Esophagus muscularis mucosa (tissue), 4 donors: ENCODE results near the gene PRR12. TPM values are rescaled to one million over a fixed set of nuclear protein-coding genes. Genes with fewer than 3 reads are reported as not detected.

Experiments
- DNase-seq: peaks from one replicate; pipeline ENCODE4 v3.0.0-alpha.2; 2017; ENCODE audit errors: extremely low spot score
- H3K27ac ChIP-seq, 4 donors: fragments of 200-600 bp; sonication (generic); replicated peaks in 1 of 4; 1 replicate in 3 of 4; 2 replicates in 1 of 4; pipeline ENCODE4 v1.5.1; 2016 to 2019; ENCODE audit warnings: mild to moderate bottlenecking in 1 of 4
- H3K27me3 ChIP-seq, 4 donors: fragments of 200-600 bp; sonication (generic); one replicate each; pipeline versions ENCODE4 v1.5.1 to v1.6.0; 2016 to 2019
- H3K36me3 ChIP-seq, 4 donors: fragments of 200-600 bp; sonication (generic); one replicate each; pipeline ENCODE4 v1.5.1; 2016 to 2019
- H3K4me1 ChIP-seq, 4 donors: fragments of 200-600 bp; sonication (generic); one replicate each; pipeline ENCODE4 v1.5.1; 2016 to 2019
- H3K4me3 ChIP-seq, 4 donors: fragments of 200-600 bp; sonication (generic); 1 replicate in 2 of 4; 2 replicates in 2 of 4; pipeline ENCODE4 v1.5.1; 2016 to 2019; ENCODE audit warnings: mild to moderate bottlenecking in 4 of 4, moderate library complexity in 1 of 4
- H3K9me3 ChIP-seq, 4 donors: fragments of 200-600 bp; sonication (generic); 1 replicate in 3 of 4; 2 replicates in 1 of 4; pipeline ENCODE4 v1.5.1; 2016 to 2019
- CTCF ChIP-seq, 3 experiments: fragments of 200-600 bp in 2 of 3; fragments of 450-650 bp in 1 of 3; sonication (generic) in 2 of 3; IDR thresholded peaks; one replicate each; pipeline ENCODE4 v1.5.1; 2017 to 2019; ENCODE audit warnings: antibody characterized with exemption in 3 of 3, mild to moderate bottlenecking in 2 of 3, moderate library complexity in 1 of 3
- EP300 ChIP-seq: sonication (generic); formaldehyde crosslinking; IDR thresholded peaks from one replicate; pipeline ENCODE4 v1.6.1; 2017; ENCODE audit warnings: antibody characterized with exemption
- POLR2A ChIP-seq: fragments of 450-650 bp; IDR thresholded peaks from one replicate; pipeline ENCODE4 v1.6.1; 2017; ENCODE audit warnings: antibody characterized with exemption, moderate library complexity, mild to moderate bottlenecking, low read depth
- POLR2AphosphoS5 ChIP-seq, 2 donors: sonication (generic); formaldehyde crosslinking; IDR thresholded peaks; one replicate each; pipeline ENCODE4 v1.6.1; 2017; ENCODE audit warnings: antibody characterized with exemption in 2 of 2
- WGBS: methylation state at CpG from one replicate; pipeline ENCODE4 v1.1.5; 2018; 5-methylcytosine and 5-hydroxymethylcytosine counted together
- intact Hi-C: fragments of 100-400 bp; cut with DNase I; formaldehyde crosslinking; loops from one replicate; pipeline ENCODE4 v1.15.1; 2023
- total RNA-seq, 4 donors: library from RNA; depleted of rRNA; stranded (reverse); fragments of >200 nt; gene quantifications; one replicate each; pipeline versions ENCODE4 v1.1.0 to v1.2.1, GENCODE V29; 2016

Gene PRR12
- total RNA-seq, 4 donors from 2014 or later = 9.4 to 29.1 (median 16.3) TPM

- WGBS = 5% methylated on average over 12 of the region's 31 CpGs
- TF ChIP-seq POLR2A (peak; percentile 54), EP300 (no peak), CTCF (IDR thresholded peaks at IDR 0.05) (no peak)
- Histone ChIP-seq H3K9me3 (no peaks in the 10 kb centered on the region), H3K27me3 (no peaks in the 10 kb centered on the region), H3K4me3 (peak overlapping the region; percentile 69 to 97 (median 76)), H3K27ac (peak overlapping the region; percentile 98 to 100 (median 98)), H3K36me3 (peaks cover 4 to 26% (median 25%) of the 10 kb centered on the region in 4 donors), H3K4me1 (peaks cover 58 to 77% (median 73%) of the 10 kb centered on the region in 4 donors)
- no peak for DNase-seq
- intact Hi-C loops = loop anchor here (2.0 to 5.0 kb wide), 2 partner anchors 38 to 47 kb away; partner anchors contain the start of gene PRMT1
Observed at GRCh38 chr19:49639401-49640112, 48.6 kb downstream of the PRR12 start.

GRCh38 chr19:49640113-49640898, 49.3 kb downstream of the PRR12 start, which contains the start of gene RRAS:
RRAS (minus strand) TSS chr19:49640143; CDS start chr19:49640098, 45 bp downstream.
- Histone ChIP-seq H3K9me3 (no peaks in the 10 kb centered on the region), H3K4me3 (peak within 1 kb of the TSS; percentile 69 to 97 (median 83)), H3K27ac (peak within 1 kb of the TSS; percentile 98 to 100 (median 98)), H3K27me3 (no peaks in the 10 kb centered on the region), H3K36me3 (peaks cover 0 to 26% (median 23%) of the 10 kb centered on the region in 4 donors), H3K4me1 (peaks cover 59 to 80% (median 79%) of the 10 kb centered on the region in 4 donors)
- TF ChIP-seq POLR2AphosphoS5 (IDR thresholded peaks at IDR 0.05) (peak; percentile 95 to 99), CTCF (IDR thresholded peaks at IDR 0.05) (no peak), POLR2A (no peak), EP300 (peak; percentile 53)
- WGBS = 0% methylated on average over 26 of the region's 51 CpGs
- intact Hi-C loops = loop anchor here (5.0 kb wide), 1 partner anchor 37 kb away; the partner anchor contains the start of gene PRMT1
- peak; percentile 100 for DNase-seq

GRCh38 chr19:49641688-49642491, 50.9 kb downstream of the PRR12 start, which contains the start of gene SCAF1:
SCAF1 (plus strand) TSS chr19:49642209; CDS start chr19:49645027, 2,818 bp downstream.
- peaks cover 46 to 73% (median 69%) of the 10 kb centered on the region in 4 donors for H3K4me1 ChIP-seq
- intact Hi-C loops = loop anchor here (2.0 to 5.0 kb wide), 2 partner anchors 23 to 35 kb away; partner anchors contain the start of genes BCL2L12, IRF3 and PRMT1
- peak; percentile 100 for DNase-seq

More at GRCh38 chr19:49641688-49642491, 50.9 kb downstream of the PRR12 start, which contains the start of gene SCAF1:
- WGBS = 2% methylated on average over 36 of the region's 87 CpGs
- H3K27ac ChIP-seq = peak within 1 kb of the TSS; percentile 98 to 100 (median 98)
- peaks cover 7 to 26% (median 23%) of the 10 kb centered on the region in 4 donors for H3K36me3 ChIP-seq
- H3K27me3 ChIP-seq = no peaks in the 10 kb centered on the region
- peak in 1 of 3 experiments; percentile 20 for TF ChIP-seq CTCF (IDR thresholded peaks at IDR 0.05)
- peak; percentile 52 for TF ChIP-seq EP300
- TF ChIP-seq POLR2A = peak; percentile 94
- peak; percentile 100 for TF ChIP-seq POLR2AphosphoS5 (IDR thresholded peaks at IDR 0.05)
- H3K9me3 ChIP-seq = no peaks in the 10 kb centered on the region
- H3K4me3 ChIP-seq = peak within 1 kb of the TSS; percentile 69 to 97 (median 83)
